Cardiac muscle cell (in vitro differentiated cells and primary cell): Measurements from ENCODE around the gene NTS. TPM values are rescaled to one million over a fixed set of nuclear protein-coding genes. Genes with fewer than 3 reads are reported as not detected.

ENCODE experiments used
- DNase-seq, 2 donors: peaks; one replicate each; pipeline versions ENCODE4 v3.0.0 to v3.0.0-alpha.2; 2010 to 2017; ENCODE audit warnings: low read depth in 1 of 2, low spot score in 1 of 2
- H3K27ac ChIP-seq: fragments of 200-600 bp; sonication (generic); 2 replicates; pipeline ENCODE4 v1.5.1; 2016
- H3K27me3 ChIP-seq: fragments of 200-600 bp; sonication (generic); 2 replicates; pipeline ENCODE4 v1.6.0; 2016; ENCODE audit warnings: control low read depth
- H3K36me3 ChIP-seq: fragments of 200-600 bp; sonication (generic); 2 replicates; pipeline ENCODE4 v1.5.1; 2016; ENCODE audit warnings: control low read depth
- H3K4me1 ChIP-seq: fragments of 200-600 bp; sonication (generic); 2 replicates; pipeline ENCODE4 v1.8.1; 2017; ENCODE audit warnings: low read depth, mild to moderate bottlenecking, mixed run types
- H3K4me3 ChIP-seq: fragments of 200-600 bp; sonication (generic); 2 replicates; pipeline ENCODE4 v1.5.1; 2016; ENCODE audit warnings: mild to moderate bottlenecking
- H3K9me3 ChIP-seq: fragments of 200-600 bp; sonication (generic); 2 replicates; pipeline ENCODE4 v1.5.1; 2017; ENCODE audit warnings: low read depth, mild to moderate bottlenecking, control low read depth
- CTCF ChIP-seq: IDR thresholded peaks from 2 replicates; pipeline ENCODE4 v1.5.1; 2012; ENCODE audit warnings: low read depth, mild to moderate bottlenecking, low read length
- polyA plus RNA-seq: library from polyadenylated mRNA; unstranded; fragments of >200 nt; fragmentation: Nextera tagmentation; extraction: Ambion mirVana; gene quantifications from 2 replicates; pipeline ENCODE4 v1.2.1, GENCODE V29; 2016
- total RNA-seq: library from RNA; depleted of rRNA; stranded (reverse); fragments of >200 nt; gene quantifications from 2 replicates; pipeline ENCODE4 v1.2.3, GENCODE V29; 2016

Gene NTS
- total and polyA plus RNA-seq, 2 experiments from 2014 or later: 2.1 to 2.4 TPM

GRCh38 chr12:85833579-85833978 lies 40.5 kb upstream of the NTS start:
- Histone ChIP-seq H3K4me3 (no peak overlapping the region), H3K4me1 (peaks cover 7% of the 10 kb centered on the region), H3K27ac (no peak overlapping the region), H3K9me3 (no peaks in the 10 kb centered on the region), H3K36me3 (no peaks in the 10 kb centered on the region), H3K27me3 (no peaks in the 10 kb centered on the region)
- TF ChIP-seq CTCF: no peak
- DNase-seq: no peak

GRCh38 chr12:85834378-85834777 lies 39.7 kb upstream of the NTS start:
- no peak for TF ChIP-seq CTCF
- Histone ChIP-seq H3K4me1 (peaks cover 7% of the 10 kb centered on the region), H3K4me3 (no peak overlapping the region), H3K27me3 (no peaks in the 10 kb centered on the region), H3K9me3 (no peaks in the 10 kb centered on the region), H3K36me3 (no peaks in the 10 kb centered on the region), H3K27ac (no peak overlapping the region)
- DNase-seq: no peak

GRCh38 chr12:85835426-85836196 lies 38.5 kb upstream of the NTS start:
- Histone ChIP-seq H3K36me3 (no peaks in the 10 kb centered on the region), H3K9me3 (no peaks in the 10 kb centered on the region), H3K4me1 (peaks cover 7% of the 10 kb centered on the region), H3K4me3 (peak overlapping the region; percentile 1), H3K27me3 (no peaks in the 10 kb centered on the region), H3K27ac (no peak overlapping the region)
- peak; percentile 25 to 50 for DNase-seq
- no peak for TF ChIP-seq CTCF

GRCh38 chr12:85836197-85837090 lies 37.7 kb upstream of the NTS start, which contains the start of gene RASSF9:
RASSF9 (minus strand) TSS chr12:85836409; CDS start chr12:85836201, 208 bp downstream.
- Histone ChIP-seq H3K36me3 (no peaks in the 10 kb centered on the region), H3K4me1 (peaks cover 6% of the 10 kb centered on the region), H3K9me3 (no peaks in the 10 kb centered on the region), H3K27me3 (no peaks in the 10 kb centered on the region), H3K27ac (no peak within 1 kb of the TSS), H3K4me3 (peak within 1 kb of the TSS; percentile 1)
- peak in 1 of 2 donors; percentile 97 for DNase-seq
- TF ChIP-seq CTCF: no peak

- TF ChIP-seq CTCF: no peak
- H3K9me3 ChIP-seq: no peaks in the 10 kb centered on the region
- no peaks in the 10 kb centered on the region for H3K27me3 ChIP-seq
- no peaks in the 10 kb centered on the region for H3K36me3 ChIP-seq
- no peak overlapping the region for H3K27ac ChIP-seq
- H3K4me3 ChIP-seq: no peak overlapping the region
- H3K4me1 ChIP-seq: no peaks in the 10 kb centered on the region
- DNase-seq: no peak
Measured at GRCh38 chr12:85843606-85844310, 30.3 kb upstream of the NTS start.
